Osteoblast (primary cell): ENCODE results near the gene EOMES. TPM values are rescaled to one million over a fixed set of nuclear protein-coding genes. Genes with fewer than 3 reads are reported as not detected.

Experiments
- DNase-seq: peaks from one replicate; pipeline ENCODE4 v3.0.0; 2011; ENCODE audit warnings: low spot score, mixed read lengths; ENCODE audit not compliant: insufficient read length; ENCODE audit errors: missing footprints
- H2AFZ ChIP-seq: 2 replicates; pipeline ENCODE4 v1.6.0; 2011; ENCODE audit warnings: mild to moderate bottlenecking, low read length
- H3K27ac ChIP-seq: 2 replicates; pipeline ENCODE4 v1.5.1; 2011; ENCODE audit warnings: mild to moderate bottlenecking, low read depth, low read length, moderate library complexity
- H3K27me3 ChIP-seq: 2 replicates; pipeline ENCODE4 v1.6.0; 2012; ENCODE audit warnings: mild to moderate bottlenecking, control low read depth, inconsistent platforms, low read length, moderate library complexity; ENCODE audit not compliant: insufficient read depth
- H3K36me3 ChIP-seq: 2 replicates; pipeline ENCODE4 v1.5.1; 2011; ENCODE audit warnings: mild to moderate bottlenecking, low read length, control low read depth, moderate library complexity; ENCODE audit not compliant: insufficient read depth
- H3K4me1 ChIP-seq: 2 replicates; pipeline ENCODE4 v1.5.1; 2011; ENCODE audit warnings: mild to moderate bottlenecking, low read length, control low read depth, moderate library complexity; ENCODE audit not compliant: insufficient read depth
- H3K4me2 ChIP-seq: 2 replicates; pipeline ENCODE4 v1.6.0; 2011; ENCODE audit warnings: mild to moderate bottlenecking, low read length; ENCODE audit not compliant: insufficient read depth
- H3K4me3 ChIP-seq: fragments of 200-600 bp; sonication (generic); 3 replicates; pipeline ENCODE4 v1.5.1; 2012; ENCODE audit warnings: mild to moderate bottlenecking, low read length, inconsistent platforms; ENCODE audit not compliant: insufficient read depth
- H3K79me2 ChIP-seq: 2 replicates; pipeline ENCODE4 v1.6.0; 2012; ENCODE audit warnings: mild to moderate bottlenecking, low read length, control low read depth, inconsistent platforms; ENCODE audit not compliant: insufficient read depth
- H3K9me3 ChIP-seq: 2 replicates; pipeline ENCODE4 v1.5.1; 2011; ENCODE audit warnings: low read depth, low read length, control low read depth
- H4K20me1 ChIP-seq: 2 replicates; pipeline ENCODE4 v1.6.0; 2012; ENCODE audit warnings: mild to moderate bottlenecking, low read length, control low read depth; ENCODE audit not compliant: insufficient read depth
- CTCF ChIP-seq: IDR thresholded peaks from 2 replicates; pipeline ENCODE4 v1.5.1; 2011; ENCODE audit warnings: mild to moderate bottlenecking, low read depth, low read length, moderate library complexity; ENCODE audit errors: extremely low read depth
- total RNA-seq: library from RNA; depleted of rRNA; stranded (reverse); fragments of >200 nt; gene quantifications from 2 replicates; pipeline ENCODE4 v1.2.3, GENCODE V29; 2012

Gene EOMES
- total RNA-seq, 1 donor: under 0.01 TPM

GRCh38 chr3:27720899-27721716, 1.0 kb downstream of the EOMES start:
- no peaks in the 10 kb centered on the region for H3K9me3 ChIP-seq
- H4K20me1 ChIP-seq: no peaks in the 10 kb centered on the region
- no peak overlapping the region for H3K27ac ChIP-seq
- H3K79me2 ChIP-seq: no peaks in the 10 kb centered on the region
- H3K36me3 ChIP-seq: no peaks in the 10 kb centered on the region
- H3K27me3 ChIP-seq: peaks cover 90% of the 10 kb centered on the region
- peaks cover 11% of the 10 kb centered on the region for H3K4me1 ChIP-seq
- H2AFZ ChIP-seq: no peak overlapping the region
- no peak for TF ChIP-seq CTCF
- H3K4me3 ChIP-seq: peak overlapping the region; percentile 53
- H3K4me2 ChIP-seq: peak overlapping the region; percentile 67
- DNase-seq: peak; percentile 91

GRCh38 chr3:27719314-27720003, 2.7 kb downstream of the EOMES start:
- TF ChIP-seq CTCF: no peak
- Histone ChIP-seq H3K4me2 (no peak overlapping the region), H3K27ac (no peak overlapping the region), H3K27me3 (peaks cover 89% of the 10 kb centered on the region), H3K36me3 (no peaks in the 10 kb centered on the region), H4K20me1 (no peaks in the 10 kb centered on the region), H3K4me1 (peaks cover 15% of the 10 kb centered on the region), H3K79me2 (no peaks in the 10 kb centered on the region), H3K9me3 (no peaks in the 10 kb centered on the region), H3K4me3 (no peak overlapping the region), H2AFZ (no peak overlapping the region)
- DNase-seq: no peak

GRCh38 chr3:27718459-27718858, 3.7 kb downstream of the EOMES start:
- no peaks in the 10 kb centered on the region for H3K9me3 ChIP-seq
- TF ChIP-seq CTCF: no peak
- no peak overlapping the region for H2AFZ ChIP-seq
- no peak overlapping the region for H3K27ac ChIP-seq
- H3K36me3 ChIP-seq: no peaks in the 10 kb centered on the region
- peaks cover 89% of the 10 kb centered on the region for H3K27me3 ChIP-seq
- no peak overlapping the region for H3K4me2 ChIP-seq
- H3K4me3 ChIP-seq: no peak overlapping the region
- H3K4me1 ChIP-seq: peaks cover 20% of the 10 kb centered on the region
- DNase-seq: peak; percentile 71
- no peaks in the 10 kb centered on the region for H3K79me2 ChIP-seq
- H4K20me1 ChIP-seq: no peaks in the 10 kb centered on the region

GRCh38 chr3:27717200-27717852, 4.8 kb downstream of the EOMES start:
- Histone ChIP-seq H3K27ac (no peak overlapping the region), H3K4me2 (no peak overlapping the region), H3K79me2 (no peaks in the 10 kb centered on the region), H4K20me1 (no peaks in the 10 kb centered on the region), H3K4me3 (no peak overlapping the region), H3K4me1 (peaks cover 19% of the 10 kb centered on the region), H3K9me3 (no peaks in the 10 kb centered on the region), H3K36me3 (no peaks in the 10 kb centered on the region), H2AFZ (no peak overlapping the region), H3K27me3 (peaks cover 85% of the 10 kb centered on the region)
- TF ChIP-seq CTCF: no peak
- no peak for DNase-seq
